Smooth muscle cell (in vitro differentiated cells): ENCODE results near the gene XPNPEP1. TPM values are rescaled to one million over a fixed set of nuclear protein-coding genes. Genes with fewer than 3 reads are reported as not detected.
"Not testable (repeated sequence)": the region's sequence is repeated elsewhere in the genome, so short reads cannot be mapped to it uniquely, and the experiment has no call there.

Source experiments
- DNase-seq: peaks from one replicate; lab custom pipeline; 2025; ENCODE audit not compliant: unreplicated experiment; lab: John Stamatoyannopoulos, UW
- H2AFZ ChIP-seq: fragments of 200-600 bp; sonication (generic); 2 replicates; pipeline ENCODE4 v1.6.0; 2016; ENCODE audit warnings: antibody characterized with exemption, low read depth, mild to moderate bottlenecking
- H3F3A ChIP-seq: fragments of 200-600 bp; sonication (generic); 2 replicates; pipeline ENCODE4 v1.6.0; 2017; ENCODE audit warnings: antibody characterized with exemption, low read depth
- H3K27ac ChIP-seq: fragments of 200-600 bp; sonication (generic); 2 replicates; pipeline ENCODE4 v1.5.1; 2016; ENCODE audit warnings: low read depth, mild to moderate bottlenecking
- H3K27me3 ChIP-seq: fragments of 200-600 bp; sonication (generic); 2 replicates; pipeline ENCODE4 v1.6.1; 2016; ENCODE audit warnings: low read depth, mild to moderate bottlenecking
- H3K36me3 ChIP-seq: fragments of 200-600 bp; sonication (generic); 2 replicates; pipeline ENCODE4 v1.5.1; 2016; ENCODE audit warnings: low read depth
- H3K4me1 ChIP-seq: fragments of 200-600 bp; sonication (generic); 2 replicates; pipeline ENCODE4 v1.5.1; 2016; ENCODE audit warnings: low read depth
- H3K4me2 ChIP-seq: fragments of 200-600 bp; sonication (generic); 2 replicates; pipeline ENCODE4 v1.6.0; 2016; ENCODE audit warnings: mild to moderate bottlenecking
- H3K4me3 ChIP-seq: fragments of 200-600 bp; sonication (generic); 2 replicates; pipeline ENCODE4 v1.5.1; 2016; ENCODE audit warnings: mild to moderate bottlenecking
- H3K79me2 ChIP-seq: fragments of 200-600 bp; sonication (generic); 2 replicates; pipeline ENCODE4 v1.6.0; 2016; ENCODE audit warnings: low read depth, mild to moderate bottlenecking
- H3K9ac ChIP-seq: fragments of 200-600 bp; sonication (generic); 2 replicates; pipeline ENCODE4 v1.6.0; 2016; ENCODE audit warnings: low read depth
- H3K9me3 ChIP-seq: fragments of 200-600 bp; sonication (generic); replicated peaks from 2 replicates; pipeline ENCODE4 v1.5.1; 2016; ENCODE audit warnings: low read depth
- H4K20me1 ChIP-seq: fragments of 200-600 bp; sonication (generic); 2 replicates; pipeline ENCODE4 v1.6.0; 2016; ENCODE audit warnings: low read depth
- WGBS: methylation state at CpG from one replicate; pipeline ENCODE4 v1.1.7; 2016; ENCODE audit warnings: low lambda C conversion rate; 5-methylcytosine and 5-hydroxymethylcytosine counted together
- polyA plus RNA-seq: library from polyadenylated mRNA; unstranded; fragments of >200 nt; fragmentation: Nextera tagmentation; extraction: Ambion mirVana; gene quantifications from 2 replicates; pipeline ENCODE4 v1.2.1, GENCODE V29; 2016
- total RNA-seq: library from RNA; depleted of rRNA; stranded (reverse); fragments of >200 nt; gene quantifications from 2 replicates; pipeline ENCODE4 v1.2.3, GENCODE V29; 2014
- TF ChIP-seq, protein P1 (sequence below): fragments of 200-600 bp; sonication (generic); IDR thresholded peaks from 2 replicates; pipeline ENCODE4 v1.5.1; 2017; ENCODE audit warnings: borderline replicate concordance, mild to moderate bottlenecking, antibody characterized with exemption; ENCODE audit not compliant: insufficient read depth, poor library complexity, severe bottlenecking

Gene XPNPEP1
- total and polyA plus RNA-seq, 2 experiments from 2014 or later = 63.0 to 147 TPM

DNA sequence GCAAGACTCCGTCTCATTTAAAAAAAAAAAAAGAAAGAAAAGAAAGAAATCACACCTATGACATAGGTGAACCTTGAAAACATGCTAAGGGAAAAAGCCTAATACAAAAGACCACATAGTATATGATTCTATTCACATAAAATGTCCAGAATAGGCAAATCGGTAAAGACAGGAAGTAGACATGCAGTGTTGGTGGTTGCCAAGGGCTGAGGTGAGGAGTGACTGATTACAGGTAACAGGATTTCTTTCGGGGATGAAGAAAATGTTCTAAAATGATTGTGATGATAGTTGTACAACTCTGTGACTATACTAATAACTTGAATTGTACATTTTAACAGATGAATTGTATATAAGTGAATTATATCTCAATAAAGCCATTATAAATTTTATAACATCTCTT is 3.3 kb downstream of the XPNPEP1 start:
- no peak overlapping the region for H3K4me2 ChIP-seq
- no peaks in the 10 kb centered on the region for H3K27me3 ChIP-seq
- peaks cover 7% of the 10 kb centered on the region for H3F3A ChIP-seq
- no peak overlapping the region for H3K4me3 ChIP-seq
- peaks cover 74% of the 10 kb centered on the region for H3K79me2 ChIP-seq
- peaks cover 26% of the 10 kb centered on the region for H4K20me1 ChIP-seq
- no peaks in the 10 kb centered on the region for H3K36me3 ChIP-seq
- no peak overlapping the region for H3K9ac ChIP-seq
- WGBS = 93% methylated on average over 3 of the region's 3 CpGs
- no peak for DNase-seq
- no peak overlapping the region for H2AFZ ChIP-seq
- H3K9me3 ChIP-seq = no peaks in the 10 kb centered on the region
- TF ChIP-seq, protein P1, sequence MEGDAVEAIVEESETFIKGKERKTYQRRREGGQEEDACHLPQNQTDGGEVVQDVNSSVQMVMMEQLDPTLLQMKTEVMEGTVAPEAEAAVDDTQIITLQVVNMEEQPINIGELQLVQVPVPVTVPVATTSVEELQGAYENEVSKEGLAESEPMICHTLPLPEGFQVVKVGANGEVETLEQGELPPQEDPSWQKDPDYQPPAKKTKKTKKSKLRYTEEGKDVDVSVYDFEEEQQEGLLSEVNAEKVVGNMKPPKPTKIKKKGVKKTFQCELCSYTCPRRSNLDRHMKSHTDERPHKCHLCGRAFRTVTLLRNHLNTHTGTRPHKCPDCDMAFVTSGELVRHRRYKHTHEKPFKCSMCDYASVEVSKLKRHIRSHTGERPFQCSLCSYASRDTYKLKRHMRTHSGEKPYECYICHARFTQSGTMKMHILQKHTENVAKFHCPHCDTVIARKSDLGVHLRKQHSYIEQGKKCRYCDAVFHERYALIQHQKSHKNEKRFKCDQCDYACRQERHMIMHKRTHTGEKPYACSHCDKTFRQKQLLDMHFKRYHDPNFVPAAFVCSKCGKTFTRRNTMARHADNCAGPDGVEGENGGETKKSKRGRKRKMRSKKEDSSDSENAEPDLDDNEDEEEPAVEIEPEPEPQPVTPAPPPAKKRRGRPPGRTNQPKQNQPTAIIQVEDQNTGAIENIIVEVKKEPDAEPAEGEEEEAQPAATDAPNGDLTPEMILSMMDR = no peak
- no peak overlapping the region for H3K27ac ChIP-seq
- peaks cover 12% of the 10 kb centered on the region for H3K4me1 ChIP-seq

DNA sequence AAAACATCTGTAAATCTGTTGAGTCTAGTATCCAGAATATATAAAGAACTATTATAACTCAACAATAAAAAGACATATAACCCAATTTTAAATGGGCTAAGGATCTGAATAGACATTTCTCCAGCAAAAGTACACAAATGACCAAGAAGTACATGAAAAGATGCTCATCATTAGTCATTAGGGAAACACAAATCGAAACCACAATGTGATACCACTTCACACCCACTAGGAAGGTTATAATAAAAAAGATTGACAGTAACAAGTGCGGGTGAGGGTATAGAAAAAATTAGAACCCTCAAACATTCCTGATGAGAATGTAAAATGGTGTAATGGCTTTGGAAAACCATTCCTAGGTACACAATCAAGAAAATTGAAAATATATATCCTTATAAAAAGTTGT is 4.1 kb downstream of the XPNPEP1 start:
- Histone ChIP-seq H4K20me1 (peaks cover 34% of the 10 kb centered on the region), H3K9ac (no peak overlapping the region), H3K4me1 (peaks cover 12% of the 10 kb centered on the region), H2AFZ (no peak overlapping the region), H3K9me3 (no peaks in the 10 kb centered on the region), H3K4me2 (no peak overlapping the region), H3K79me2 (peaks cover 76% of the 10 kb centered on the region), H3K27me3 (no peaks in the 10 kb centered on the region), H3K36me3 (no peaks in the 10 kb centered on the region), H3F3A (peaks cover 7% of the 10 kb centered on the region), H3K4me3 (no peak overlapping the region), H3K27ac (no peak overlapping the region)
- TF ChIP-seq, protein P1 = no peak
- 96% methylated on average over 2 of the region's 2 CpGs for WGBS
- DNase-seq = no peak

DNA sequence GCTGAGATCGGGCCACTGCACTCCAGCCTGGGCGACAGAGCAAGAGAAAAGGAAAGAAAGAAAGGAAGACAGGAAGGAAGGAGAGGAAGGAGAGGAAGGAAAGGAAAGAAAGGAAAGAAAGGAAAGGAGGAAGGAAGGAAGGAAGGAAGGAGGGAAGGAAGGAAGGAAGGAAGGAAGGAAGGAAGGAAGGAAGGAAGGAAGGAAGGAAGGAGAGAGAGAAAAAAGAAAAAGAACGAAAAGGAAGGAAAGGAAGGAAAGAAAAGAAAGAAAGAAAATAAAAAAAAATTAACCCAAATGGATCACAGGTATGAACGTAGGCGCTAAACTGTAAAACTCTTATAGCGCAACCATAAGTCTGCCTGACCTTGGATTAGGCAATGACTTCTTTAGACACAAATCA is 4.6 kb downstream of the XPNPEP1 start:
- not testable (repeated sequence) for H2AFZ ChIP-seq, H3K36me3 ChIP-seq, H3K9ac ChIP-seq, H3K27ac ChIP-seq, H3K9me3 ChIP-seq, H3F3A ChIP-seq, H3K27me3 ChIP-seq, H3K4me3 ChIP-seq, H3K4me2 ChIP-seq, DNase-seq
- Histone ChIP-seq H3K79me2 (peaks cover 81% of the 10 kb centered on the region), H3K4me1 (peaks cover 16% of the 10 kb centered on the region), H4K20me1 (peaks cover 39% of the 10 kb centered on the region)
- 96% methylated on average over 5 of the region's 6 CpGs for WGBS

DNA sequence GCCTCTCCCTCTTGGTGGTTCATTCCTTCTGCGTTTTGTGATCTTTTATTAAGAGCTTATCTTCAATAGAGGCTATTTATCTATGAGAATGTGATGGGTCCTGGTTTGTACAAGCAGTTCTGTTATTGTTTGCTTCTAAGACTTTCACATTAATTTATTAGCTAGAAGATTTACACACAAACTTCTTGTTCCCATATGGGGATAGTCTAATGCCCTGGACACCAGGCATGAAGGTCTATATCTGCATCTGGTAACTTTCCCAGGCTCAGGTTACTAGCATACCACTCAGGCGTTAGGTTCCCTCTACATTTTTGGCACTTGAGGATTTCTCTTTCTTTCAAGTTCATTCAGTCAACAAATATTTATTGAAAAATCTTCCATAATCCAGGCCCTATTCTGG is 7.7 kb downstream of the XPNPEP1 start:
- Histone ChIP-seq H3K9me3 (no peaks in the 10 kb centered on the region), H3K36me3 (no peaks in the 10 kb centered on the region), H3K27ac (peak overlapping the region; percentile 41), H3K27me3 (no peaks in the 10 kb centered on the region), H3K79me2 (peaks cover 67% of the 10 kb centered on the region), H3K4me1 (peaks cover 15% of the 10 kb centered on the region), H4K20me1 (peaks cover 71% of the 10 kb centered on the region), H3K9ac (no peak overlapping the region), H3K4me2 (peak overlapping the region; percentile 35), H3K4me3 (no peak overlapping the region), H3F3A (peaks cover 7% of the 10 kb centered on the region), H2AFZ (no peak overlapping the region)
- no peak for DNase-seq
- TF ChIP-seq, protein P1 = no peak
- 78% methylated on average over 2 of the region's 2 CpGs for WGBS
